NCI-H146 (cell line): ENCODE results near the gene TMEM150B.

Experiments used
- DNase-seq: peaks from one replicate; lab custom pipeline; 2025; lab: John Stamatoyannopoulos, UW

Gene TMEM150B

DNA sequence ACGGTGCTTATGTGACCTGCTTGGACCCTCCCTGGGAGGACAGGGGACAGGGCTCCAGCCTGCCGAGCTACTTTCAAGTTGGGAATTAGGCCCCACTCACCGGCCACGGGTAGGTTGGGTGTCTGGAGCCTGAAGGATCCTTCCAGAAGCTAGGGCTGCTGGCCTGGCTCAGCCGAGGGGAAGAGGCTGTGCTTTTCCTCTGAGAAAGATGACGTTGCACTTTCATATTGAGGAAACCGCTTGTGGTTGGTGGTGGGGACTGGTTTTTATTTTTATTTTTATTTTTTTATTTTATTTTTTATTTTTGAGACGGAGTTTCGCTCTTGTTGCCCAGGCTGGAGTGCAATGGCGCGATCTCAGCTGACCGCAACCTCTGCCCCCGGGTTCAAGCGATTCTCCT lies at the start of gene TMEM150B:
Gene TMEM150B, minus strand, starts transcription at position 170 of the 400 bp plus-strand sequence. CDS start 4,305 bp downstream, outside the sequence.
- no peak for DNase-seq

DNA sequence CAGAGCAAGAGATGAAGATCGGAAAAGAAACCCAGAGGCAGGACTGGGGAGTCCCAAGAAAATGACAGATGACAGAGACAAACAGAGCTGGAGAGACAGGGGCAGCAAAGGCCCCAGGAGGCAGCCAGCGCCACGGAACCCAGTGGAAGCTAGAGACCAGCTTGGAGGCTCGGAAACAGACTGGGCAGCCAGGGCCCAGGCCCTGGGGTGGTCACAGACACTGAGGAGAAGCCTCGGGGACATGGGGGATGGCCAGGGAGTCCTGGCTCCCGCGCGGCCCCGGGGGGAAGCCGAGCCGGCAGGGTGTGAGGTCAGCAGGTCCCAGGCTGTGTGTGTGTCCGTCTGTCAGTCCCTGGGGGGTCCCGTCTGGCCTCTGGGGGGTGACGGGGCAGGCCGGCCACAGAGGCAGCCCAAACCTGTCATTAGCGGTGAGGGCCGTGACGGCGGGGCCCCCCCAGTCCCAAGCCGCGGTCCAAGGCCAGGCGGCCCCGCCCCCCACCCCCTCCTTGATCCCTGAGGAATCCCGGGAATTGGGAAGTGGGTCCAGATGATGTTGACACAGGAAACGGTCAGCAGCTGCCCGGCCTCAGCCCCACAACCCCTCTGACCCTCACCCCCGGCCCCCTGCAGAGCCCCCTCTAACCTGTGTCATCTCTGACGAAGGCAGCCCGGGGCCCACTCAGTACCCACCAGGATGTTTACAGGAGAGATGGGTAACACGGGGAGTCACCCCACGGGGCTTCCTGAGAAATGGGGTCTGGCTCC lies 49.0 kb upstream of the TMEM150B start:
- peak; percentile 27 for DNase-seq

DNA sequence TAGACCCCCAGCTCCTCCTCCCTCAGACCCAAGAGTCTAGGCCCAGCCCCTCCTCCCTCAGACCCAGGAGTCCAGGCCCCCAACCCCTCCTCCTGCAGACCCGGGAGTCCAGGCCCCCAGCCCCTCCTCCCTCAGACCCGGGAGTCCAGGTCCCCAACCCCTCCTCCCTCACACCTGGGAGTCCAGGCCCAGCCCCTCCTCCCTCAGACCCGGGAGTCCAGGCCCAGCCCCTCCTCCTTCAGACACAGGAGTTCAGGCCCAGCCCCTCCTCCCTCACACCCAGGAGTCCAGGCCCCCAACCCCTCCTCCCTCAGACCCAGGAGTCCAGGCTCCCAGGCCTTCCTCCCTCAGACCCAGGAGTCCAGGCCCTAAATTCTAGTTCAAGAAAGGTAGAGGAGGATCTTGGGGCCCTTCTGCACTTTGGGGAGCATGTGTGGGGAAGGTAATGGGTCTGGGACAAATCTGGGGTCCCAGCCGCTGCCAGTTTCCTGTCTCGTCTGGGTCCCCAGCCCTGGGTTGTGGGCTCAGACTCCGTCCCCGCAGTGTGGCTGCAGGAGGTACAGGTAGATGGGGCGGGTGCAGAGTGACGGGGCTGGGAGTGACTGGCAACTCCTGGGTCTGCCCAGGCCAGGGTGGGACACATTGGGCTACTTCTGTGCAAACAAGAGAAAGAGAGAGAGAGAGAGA lies 48.3 kb upstream of the TMEM150B start:
- no peak for DNase-seq

- no peak for DNase-seq
Measured at GRCh38 chr19:55372316-55373081, 47.4 kb upstream of the TMEM150B start.

DNA sequence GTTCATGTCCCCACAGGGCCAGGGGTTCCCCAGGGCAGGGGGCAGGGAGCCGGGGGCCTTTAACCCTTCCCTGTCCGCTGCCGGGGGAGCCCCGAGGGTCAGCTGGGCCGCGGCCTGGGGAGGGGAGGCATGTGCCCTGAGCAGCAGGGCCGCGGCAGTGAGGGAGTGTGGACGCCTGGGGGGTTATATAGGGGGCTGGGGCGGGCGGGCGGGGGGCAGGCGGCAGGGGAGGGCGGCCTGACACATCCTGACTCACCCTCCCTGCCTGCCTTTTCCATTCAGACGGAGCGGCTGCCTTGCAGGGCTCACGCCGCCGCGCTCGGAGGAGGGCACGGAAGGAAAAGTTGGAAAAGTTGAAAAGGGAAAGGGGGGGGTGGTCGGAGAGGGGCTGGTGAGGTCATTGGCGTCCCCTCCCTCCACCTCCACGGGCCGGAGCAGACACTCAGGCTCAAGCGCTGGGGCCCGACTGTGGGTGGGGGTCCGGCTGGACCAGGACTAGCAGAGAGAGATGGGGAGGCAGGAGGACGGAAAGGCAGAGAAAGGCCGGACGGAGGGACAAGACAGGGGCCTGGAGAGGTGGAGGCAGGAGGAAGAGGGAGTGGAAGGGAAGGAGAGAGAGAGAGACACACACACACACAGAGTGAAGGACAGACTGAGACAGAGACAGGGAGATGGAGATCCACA lies 45.3 kb upstream of the TMEM150B start, which contains the start of gene IL11:
Gene IL11, minus strand, starts transcription at position 159 of the 684 bp plus-strand sequence. Its CDS starts 153 bp downstream, at position 6.
- no peak for DNase-seq

DNA sequence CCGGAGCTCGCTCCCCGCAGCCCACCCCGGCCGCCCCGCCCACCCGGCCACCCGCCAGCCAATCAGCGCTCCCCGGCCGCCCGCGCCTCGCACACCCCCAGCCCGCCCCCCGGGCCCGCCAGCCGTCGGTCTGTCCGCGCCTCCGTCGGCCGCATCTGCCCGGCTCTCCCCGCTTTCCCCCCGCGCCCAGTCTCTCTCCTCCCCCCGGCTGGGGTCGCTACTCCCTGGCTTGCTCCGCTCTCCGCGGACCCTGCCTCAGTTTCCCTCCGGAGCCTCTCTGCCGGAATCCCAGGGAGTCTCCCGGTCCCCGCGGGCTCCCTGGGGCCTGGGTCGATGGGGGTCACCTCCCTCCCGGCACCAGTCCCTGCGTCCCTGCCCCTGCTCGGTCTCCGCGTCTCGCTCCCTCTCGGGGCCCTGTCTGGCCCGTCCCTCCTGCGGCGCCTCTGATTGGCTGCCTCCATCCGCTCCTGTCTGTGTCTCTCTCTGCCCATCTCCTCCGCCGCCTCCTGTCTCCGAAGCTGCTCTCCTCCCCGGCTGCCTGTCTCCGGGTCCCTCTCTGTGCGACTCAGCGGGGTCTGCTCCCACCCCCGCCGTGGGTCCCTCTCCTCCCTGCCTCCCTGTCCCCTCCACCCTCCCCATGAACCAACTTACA lies 44.6 kb upstream of the TMEM150B start:
- DNase-seq, result peak; percentile 63

GRCh38 chr19:55368701-55369563 lies 43.8 kb upstream of the TMEM150B start:
- DNase-seq, result peak; percentile 40

DNA sequence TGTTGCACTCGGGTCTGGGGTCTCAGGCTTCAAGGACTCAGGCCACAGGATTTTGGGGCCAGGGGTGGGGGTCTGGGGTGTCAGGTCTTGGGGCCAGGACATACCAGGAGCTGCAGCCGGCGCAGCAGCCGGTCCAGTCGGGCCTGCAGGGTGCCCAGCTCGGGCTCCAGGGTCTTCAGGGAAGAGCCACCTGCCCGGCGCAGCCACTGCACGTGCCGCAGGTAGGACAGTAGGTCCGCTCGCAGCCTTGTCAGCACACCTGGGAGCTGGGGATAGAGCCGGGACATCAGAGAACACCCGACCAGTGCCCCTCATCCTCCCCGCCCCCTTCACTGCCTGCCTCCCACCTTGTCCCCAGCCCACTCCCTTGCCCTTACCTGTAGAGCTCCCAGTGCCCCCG lies 43.0 kb upstream of the TMEM150B start:
- no peak for DNase-seq

DNA sequence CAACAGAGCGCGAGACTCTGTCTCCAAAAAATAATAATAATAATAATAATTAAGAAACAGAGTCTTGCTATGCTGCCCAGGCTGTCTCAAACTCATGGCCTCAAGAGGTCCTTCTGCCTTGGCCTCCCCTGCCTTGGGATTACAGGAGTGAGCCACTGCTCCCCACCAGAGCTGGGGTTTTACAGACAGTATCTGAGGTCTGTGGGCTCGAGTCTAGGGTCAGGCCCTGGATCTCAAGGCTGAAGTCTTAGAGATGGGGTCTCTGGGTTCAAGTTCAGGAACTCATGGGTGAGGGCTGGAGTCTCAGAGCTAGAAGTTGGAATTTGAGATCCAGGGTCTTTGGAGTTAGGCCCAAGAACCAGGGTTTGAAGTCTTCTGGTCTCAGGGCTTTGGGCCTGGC lies 41.6 kb upstream of the TMEM150B start:
- no peak for DNase-seq

DNA sequence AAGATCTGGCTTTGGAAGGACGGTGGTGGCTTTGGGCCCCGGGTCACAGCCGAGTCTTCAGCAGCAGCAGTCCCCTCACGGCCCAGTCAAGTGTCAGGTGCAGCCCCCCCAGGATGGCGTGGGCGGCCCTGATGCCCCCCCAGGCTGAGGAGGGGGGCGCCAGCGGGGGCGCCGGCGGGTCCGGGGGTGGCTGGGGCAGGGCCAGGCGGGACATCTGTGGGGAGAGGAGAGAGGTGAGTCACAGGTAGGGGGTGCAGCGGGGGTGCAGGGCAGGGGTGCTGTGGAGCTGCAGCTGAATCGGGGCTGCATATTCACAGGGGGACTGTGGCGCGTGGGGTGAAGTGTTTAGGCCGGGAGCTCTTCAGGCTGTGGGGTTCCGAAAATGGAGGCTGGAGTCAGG lies 40.8 kb upstream of the TMEM150B start:
- DNase-seq, result no peak

- DNase-seq, result no peak
Measured at GRCh38 chr19:55365245-55365644, 40.1 kb upstream of the TMEM150B start.

DNA sequence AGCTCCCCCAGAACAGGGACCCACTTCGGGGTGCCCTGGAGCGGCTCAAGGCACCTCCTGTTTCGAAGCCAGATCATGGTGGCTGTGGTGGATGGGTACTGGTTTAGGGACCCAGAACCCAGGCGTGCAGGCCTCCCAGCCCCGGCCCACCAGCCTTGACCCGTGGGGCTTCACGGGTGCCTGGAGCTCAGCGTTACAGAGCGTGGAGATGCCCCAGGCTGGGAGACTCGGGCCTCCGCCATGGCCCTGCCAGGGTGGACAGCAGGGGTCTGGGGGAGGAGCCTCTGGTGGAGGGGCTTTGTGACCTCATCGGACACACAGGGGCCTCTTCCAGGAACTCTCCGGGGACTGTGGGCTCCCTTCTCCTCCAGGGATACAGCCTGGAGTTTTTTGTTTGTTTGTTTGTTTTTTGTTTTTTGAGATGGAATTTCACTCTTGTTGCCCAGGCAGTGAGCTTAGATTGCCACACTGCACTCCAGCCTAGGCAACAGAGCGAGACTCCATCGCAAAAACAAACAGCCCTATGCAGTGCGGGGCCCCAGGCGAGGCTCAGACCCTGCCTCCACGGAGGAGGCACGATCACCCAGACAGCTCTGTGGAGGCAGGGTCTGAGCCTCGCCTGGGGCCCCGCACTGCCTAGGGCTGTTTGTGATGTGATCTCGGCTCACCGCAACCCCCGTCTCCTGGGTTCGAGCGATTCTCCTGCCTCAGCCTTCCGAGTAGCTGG lies 38.0 kb upstream of the TMEM150B start, which contains the start of gene GARIN5B:
Gene GARIN5B, minus strand, starts transcription at position 271 of the 727 bp plus-strand sequence. Its CDS starts 194 bp downstream, at position 77.
- DNase-seq, result no peak

DNA sequence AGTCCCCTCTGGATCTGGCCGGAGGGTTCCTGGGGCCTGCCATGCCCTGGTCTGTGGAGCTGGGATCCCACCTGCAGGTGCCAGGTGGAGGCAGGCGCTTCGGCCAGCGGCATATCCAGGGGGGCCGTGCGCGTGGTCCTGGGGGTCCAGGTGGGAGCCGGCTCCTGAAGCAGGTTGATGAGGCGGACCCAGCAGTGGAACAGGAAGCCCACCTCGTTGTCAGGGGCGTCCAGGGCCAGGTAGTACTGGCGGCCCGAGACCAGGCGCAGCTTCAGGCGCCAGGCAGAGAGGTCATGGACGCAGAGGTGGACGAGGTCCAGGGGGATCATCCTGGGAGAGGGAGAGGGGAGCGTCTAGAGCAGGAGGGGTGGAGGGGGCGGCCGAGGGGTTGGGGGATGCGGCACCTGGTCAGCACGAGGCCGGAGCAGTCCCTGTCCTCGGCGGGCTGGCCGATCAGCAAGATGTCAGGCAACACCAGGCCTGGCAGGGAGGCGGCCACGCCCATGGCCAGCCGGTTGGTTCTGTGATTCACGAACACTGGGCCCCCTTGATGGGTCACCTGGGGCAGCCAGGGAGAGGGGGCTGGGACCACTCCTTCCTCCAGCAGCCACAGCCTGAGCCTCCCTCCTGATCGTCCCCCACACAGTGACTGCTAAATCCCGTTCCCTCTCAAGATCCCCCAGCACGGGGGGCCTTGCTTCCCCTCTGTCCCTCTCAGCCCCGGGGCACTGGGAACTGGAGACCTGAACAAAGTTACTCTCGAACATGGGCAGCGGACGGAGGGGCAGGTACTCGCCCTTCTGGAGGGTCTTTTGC lies 37.2 kb upstream of the TMEM150B start:
- DNase-seq, result no peak

GRCh38 chr19:55360902-55361301 lies 35.8 kb upstream of the TMEM150B start:
- no peak for DNase-seq

DNA sequence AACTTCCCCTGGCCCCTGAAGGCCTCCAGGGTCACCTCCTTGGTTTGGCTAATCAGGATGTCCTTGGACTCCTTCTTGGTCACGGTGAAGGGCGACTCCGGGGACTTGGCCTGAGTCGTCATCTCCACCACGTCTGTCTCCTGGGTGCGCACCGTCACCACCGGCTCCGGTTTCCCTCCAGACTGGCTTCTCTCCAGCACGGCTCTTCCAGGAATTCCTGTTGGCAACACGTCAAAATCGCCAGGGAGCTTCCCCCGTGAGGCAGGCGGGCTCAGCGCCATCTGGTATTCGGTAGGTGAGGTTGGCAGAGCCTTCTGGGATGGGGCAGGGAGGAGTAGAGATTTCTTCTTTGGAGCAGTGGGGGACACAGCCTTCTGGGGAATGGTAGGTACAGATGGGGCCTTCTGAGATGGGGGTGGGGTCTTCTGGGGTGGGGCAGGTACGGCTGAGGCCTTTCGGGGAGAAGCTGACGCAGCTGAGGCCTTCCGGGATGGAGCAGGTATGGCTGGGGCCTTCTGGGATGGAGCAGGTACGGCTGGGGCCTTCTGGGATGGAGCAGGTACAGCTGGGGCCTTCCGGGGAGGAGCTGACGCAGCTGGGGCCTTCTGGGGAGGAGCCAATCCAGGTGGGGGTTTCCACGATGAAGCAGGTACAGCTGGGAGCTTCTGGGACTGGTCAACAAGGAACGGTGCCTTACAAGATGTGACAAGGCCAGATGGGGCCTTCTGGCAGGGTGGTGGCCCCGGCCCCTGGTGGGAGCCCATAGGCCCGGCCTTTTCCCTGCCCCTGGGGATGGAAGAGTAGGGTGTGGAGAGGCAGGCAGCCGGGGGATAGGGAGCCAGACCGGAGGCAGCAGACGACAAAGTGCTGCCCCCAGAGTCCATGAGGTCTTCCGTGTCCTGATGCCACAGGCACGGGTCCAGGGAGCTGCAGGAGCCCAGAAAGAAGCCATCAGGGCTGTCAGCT lies 34.1 kb upstream of the TMEM150B start:
- no peak for DNase-seq

DNA sequence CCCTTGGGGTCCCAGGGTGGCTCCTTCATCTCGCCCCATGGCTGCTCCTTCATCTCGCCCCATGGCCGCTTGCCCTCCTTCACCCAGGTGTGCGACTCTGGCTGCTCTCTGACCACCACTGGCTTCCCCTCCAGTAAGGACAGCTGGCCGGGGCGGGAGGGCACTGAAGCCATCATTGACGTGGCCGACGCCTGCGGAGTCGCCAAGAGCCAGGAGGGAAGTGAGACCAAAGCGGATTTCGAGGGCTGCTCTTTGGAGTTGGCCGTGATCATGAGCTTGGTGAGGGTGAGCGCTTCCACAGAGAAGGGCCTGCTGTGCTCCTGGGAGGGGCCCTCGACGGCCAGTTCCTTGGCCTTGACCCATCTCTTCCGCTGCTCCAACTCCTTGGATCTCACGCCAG lies 33.4 kb upstream of the TMEM150B start:
- DNase-seq, result no peak

DNA sequence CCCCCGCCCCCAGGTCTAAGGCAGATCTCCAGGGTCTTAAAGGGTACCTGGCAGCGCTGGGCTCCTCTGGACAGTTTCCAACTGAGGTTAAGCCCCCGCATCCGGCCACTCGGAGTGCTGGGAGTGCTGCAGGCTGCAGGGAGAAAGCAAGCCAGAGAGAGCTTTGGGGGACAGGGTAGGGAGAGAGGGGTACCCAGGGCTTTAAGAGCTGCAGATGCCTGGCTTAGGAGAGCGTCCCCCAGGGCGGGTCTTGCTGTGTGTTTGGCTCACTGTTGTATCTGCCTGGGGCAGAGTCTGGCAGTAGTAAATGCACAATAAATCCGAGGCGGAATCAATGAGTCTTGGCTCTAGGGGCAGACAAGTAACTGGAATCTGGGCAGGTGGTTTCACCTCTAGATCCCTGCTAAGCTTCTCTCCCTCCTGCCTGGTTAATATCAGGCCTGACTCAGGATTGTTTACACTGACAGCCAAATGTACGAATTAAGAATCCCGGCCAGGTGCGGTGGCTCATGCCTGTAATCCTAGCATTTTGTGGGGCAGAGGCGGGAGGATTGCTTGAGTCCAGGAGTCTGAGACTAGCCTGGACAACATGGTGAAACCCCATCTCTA lies 30.2 kb upstream of the TMEM150B start:
- DNase-seq, result peak; percentile 26
